Karpas-422 (cell line): ENCODE measurements around the gene GABRA5. TPM values are rescaled to one million over a fixed set of nuclear protein-coding genes. Genes with fewer than 3 reads are reported as not detected.
"Not testable (repeated sequence)": the region's sequence is repeated elsewhere in the genome, so short reads cannot be mapped to it uniquely, and the experiment has no call there.

ENCODE experiments used
- DNase-seq: peaks from one replicate; pipeline ENCODE4 v3.0.0-alpha.2; 2015
- H2AFZ ChIP-seq: fragments of 200-600 bp; sonication (generic); 2 replicates; pipeline ENCODE4 v1.6.1; 2014; ENCODE audit warnings: antibody characterized with exemption, low read length, mixed read lengths
- H3K27ac ChIP-seq: fragments of 200-600 bp; sonication (generic); 2 replicates; pipeline ENCODE4 v1.5.1; 2014; ENCODE audit warnings: mild to moderate bottlenecking, low read length, moderate library complexity
- H3K27me3 ChIP-seq: fragments of 200-600 bp; sonication (generic); 2 replicates; pipeline ENCODE4 v1.6.1; 2014; ENCODE audit warnings: low read length, mixed read lengths
- H3K36me3 ChIP-seq: fragments of 200-600 bp; sonication (generic); 2 replicates; pipeline ENCODE4 v1.6.1; 2014; ENCODE audit warnings: low read length, mixed read lengths; ENCODE audit not compliant: insufficient read depth
- H3K4me1 ChIP-seq: fragments of 200-600 bp; sonication (generic); 2 replicates; pipeline ENCODE4 v1.6.1; 2014; ENCODE audit warnings: mild to moderate bottlenecking, low read length, mixed read lengths
- H3K4me2 ChIP-seq: fragments of 200-600 bp; sonication (generic); 2 replicates; pipeline ENCODE4 v1.6.1; 2014; ENCODE audit warnings: low read length, low read depth, mild to moderate bottlenecking; ENCODE audit not compliant: poor library complexity, severe bottlenecking
- H3K4me3 ChIP-seq: fragments of 200-600 bp; sonication (generic); 2 replicates; pipeline ENCODE4 v1.5.1; 2014; ENCODE audit warnings: mild to moderate bottlenecking, antibody characterized with exemption, low read length, mixed read lengths
- H3K79me2 ChIP-seq: fragments of 200-600 bp; sonication (generic); 2 replicates; pipeline ENCODE4 v1.6.1; 2014; ENCODE audit warnings: mild to moderate bottlenecking, low read length, mixed read lengths
- H3K9ac ChIP-seq: fragments of 200-600 bp; sonication (generic); 2 replicates; pipeline ENCODE4 v1.6.0; 2014; ENCODE audit warnings: low read length
- H3K9me2 ChIP-seq: fragments of 200-600 bp; sonication (generic), shearing (Covaris generic); replicated peaks from 2 replicates; pipeline ENCODE4 v1.6.0; 2014; ENCODE audit warnings: mild to moderate bottlenecking, low read length, moderate library complexity; ENCODE audit not compliant: insufficient read depth
- H3K9me3 ChIP-seq: fragments of 300-700, 200-600 bp; sonication (generic); 2 replicates; pipeline ENCODE4 v1.6.1; 2014; ENCODE audit warnings: low read length, mixed read lengths
- H4K20me1 ChIP-seq: fragments of 200-600 bp; sonication (generic); 2 replicates; pipeline ENCODE4 v1.6.1; 2014; ENCODE audit warnings: mild to moderate bottlenecking, antibody characterized with exemption, low read length, low read depth; ENCODE audit not compliant: insufficient read depth
- total RNA-seq: library from RNA; depleted of rRNA; stranded (reverse); fragments of >200 nt; shearing (Covaris generic); gene quantifications from 2 replicates; pipeline ENCODE4 v1.2.3, GENCODE V29; 2014; ENCODE audit warnings: low replicate concordance

The GABRA5 gene
- total RNA-seq, 1 experiment from 2014 or later = not detected

- H4K20me1 ChIP-seq = no peaks in the 10 kb centered on the region
- peaks cover 13% of the 10 kb centered on the region; the same call in 1 of the 2 replicates for H3K9me3 ChIP-seq
- no peaks in the 10 kb centered on the region for H3K79me2 ChIP-seq
- H3K4me1 ChIP-seq = no peaks in the 10 kb centered on the region
- H3K27me3 ChIP-seq = no peaks in the 10 kb centered on the region
- H3K4me2 ChIP-seq = no peak overlapping the region
- H3K9ac ChIP-seq = no peak overlapping the region
- no peaks in the 10 kb centered on the region for H3K9me2 ChIP-seq
- H3K27ac ChIP-seq = no peak overlapping the region
- H2AFZ ChIP-seq = no peak overlapping the region
- no peaks in the 10 kb centered on the region for H3K36me3 ChIP-seq
- DNase-seq = peak; percentile 80
- no peak overlapping the region for H3K4me3 ChIP-seq
These were observed 24.8 kb downstream of the GABRA5 start for GRCh38 chr15:26891448-26892181.

DNA sequence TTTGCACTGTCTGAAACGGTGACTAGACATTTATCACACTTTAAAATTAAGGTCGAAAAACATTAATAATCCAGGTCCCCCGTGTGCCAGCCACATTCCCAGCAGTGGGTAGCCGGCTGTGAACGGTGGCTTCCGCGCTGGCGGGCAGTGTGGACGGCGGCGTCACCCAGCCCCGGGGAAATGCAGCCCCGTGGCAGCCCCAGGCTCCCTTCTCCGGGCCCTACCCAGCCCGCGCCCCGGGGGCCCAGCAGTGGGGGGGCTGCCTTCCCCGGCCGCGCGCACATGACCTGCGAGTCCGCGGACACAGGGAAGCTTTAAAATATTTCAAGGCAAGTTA is 25.3 kb downstream of the GABRA5 start:
- H3K27ac ChIP-seq = no peak overlapping the region
- no peaks in the 10 kb centered on the region for H3K79me2 ChIP-seq
- H3K9me3 ChIP-seq = peaks cover 14% of the 10 kb centered on the region; the same call in 1 of the 2 replicates
- no peak overlapping the region for H3K4me2 ChIP-seq
- H3K4me1 ChIP-seq = no peaks in the 10 kb centered on the region
- H2AFZ ChIP-seq = no peak overlapping the region
- no peaks in the 10 kb centered on the region for H3K27me3 ChIP-seq
- no peaks in the 10 kb centered on the region for H4K20me1 ChIP-seq
- no peaks in the 10 kb centered on the region for H3K9me2 ChIP-seq
- H3K36me3 ChIP-seq = no peaks in the 10 kb centered on the region
- H3K4me3 ChIP-seq = no peak overlapping the region
- H3K9ac ChIP-seq = no peak overlapping the region
- no peak for DNase-seq

DNA sequence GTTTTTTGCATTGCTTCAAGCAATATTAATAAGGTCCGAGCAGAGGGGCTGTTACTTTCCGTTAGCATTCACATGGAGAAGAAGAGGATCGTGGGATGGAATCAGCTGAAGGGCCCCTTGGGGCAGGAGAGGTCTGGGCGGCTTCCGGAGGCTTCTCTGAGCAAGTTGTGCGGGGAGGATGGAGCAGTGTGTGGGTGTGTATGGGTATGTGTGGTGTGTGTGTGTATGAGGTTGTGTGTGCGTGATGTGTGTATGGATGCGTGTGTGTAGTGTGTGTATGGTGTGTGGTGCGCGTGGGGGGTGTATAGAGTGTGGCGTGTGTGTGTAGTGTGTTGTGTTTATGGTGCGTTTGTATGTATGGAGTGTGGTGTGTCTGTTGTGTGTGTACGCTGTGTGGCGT is 25.8 kb downstream of the GABRA5 start:
- no peaks in the 10 kb centered on the region for H3K36me3 ChIP-seq
- no peak overlapping the region for H3K4me3 ChIP-seq
- H3K27me3 ChIP-seq = no peaks in the 10 kb centered on the region
- no peak for DNase-seq
- no peaks in the 10 kb centered on the region for H4K20me1 ChIP-seq
- H3K4me2 ChIP-seq = no peak overlapping the region
- no peak overlapping the region for H3K9ac ChIP-seq
- H3K9me2 ChIP-seq = no peaks in the 10 kb centered on the region
- no peak overlapping the region for H3K27ac ChIP-seq
- no peak overlapping the region for H2AFZ ChIP-seq
- H3K9me3 ChIP-seq = peaks cover 18% of the 10 kb centered on the region; the same call in 1 of the 2 replicates
- no peaks in the 10 kb centered on the region for H3K4me1 ChIP-seq
- no peaks in the 10 kb centered on the region for H3K79me2 ChIP-seq

DNA sequence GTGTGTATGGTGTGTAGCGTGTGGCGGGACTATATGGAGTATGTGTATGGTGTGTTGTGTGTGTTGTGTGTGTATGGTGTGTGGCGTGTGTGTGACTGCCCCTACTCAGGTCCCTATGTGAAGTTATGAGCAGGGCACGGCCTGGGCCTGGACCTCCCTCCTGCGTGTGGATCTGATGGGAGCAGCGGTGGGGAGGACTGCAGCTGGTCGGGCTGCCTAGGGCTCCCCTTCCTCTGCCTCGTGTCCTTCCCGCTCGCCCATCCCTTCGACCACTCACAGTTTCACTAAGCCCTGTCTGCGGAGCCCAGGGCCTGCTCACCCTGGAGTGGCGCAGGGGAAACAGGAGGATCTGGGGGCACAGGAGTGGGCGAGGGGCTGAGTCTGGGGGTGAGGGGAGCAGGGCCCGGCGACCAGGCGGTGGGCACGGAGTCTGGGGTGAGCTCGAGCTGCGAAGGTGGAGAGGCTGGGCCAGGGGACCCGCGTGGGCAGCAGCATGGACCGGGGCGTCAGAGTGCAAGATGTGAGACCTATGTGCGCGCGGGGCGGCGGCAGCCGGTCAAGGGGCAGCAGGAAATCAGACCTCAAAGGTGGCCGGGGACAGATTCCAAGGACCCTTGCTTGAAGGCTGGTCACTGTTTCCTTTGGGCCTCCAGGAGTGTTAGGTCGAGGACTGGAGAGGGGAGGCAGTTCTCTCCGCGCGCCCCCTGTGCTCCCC is 26.6 kb downstream of the GABRA5 start:
- no peaks in the 10 kb centered on the region for H3K4me1 ChIP-seq
- no peak overlapping the region for H3K4me3 ChIP-seq
- H3K79me2 ChIP-seq = no peaks in the 10 kb centered on the region
- no peak overlapping the region for H2AFZ ChIP-seq
- no peak for DNase-seq
- no peaks in the 10 kb centered on the region for H3K9me2 ChIP-seq
- H3K36me3 ChIP-seq = no peaks in the 10 kb centered on the region
- no peaks in the 10 kb centered on the region for H3K27me3 ChIP-seq
- no peak overlapping the region for H3K9ac ChIP-seq
- H4K20me1 ChIP-seq = no peaks in the 10 kb centered on the region
- H3K27ac ChIP-seq = no peak overlapping the region
- H3K4me2 ChIP-seq = no peak overlapping the region
- peaks cover 27% of the 10 kb centered on the region for H3K9me3 ChIP-seq

DNA sequence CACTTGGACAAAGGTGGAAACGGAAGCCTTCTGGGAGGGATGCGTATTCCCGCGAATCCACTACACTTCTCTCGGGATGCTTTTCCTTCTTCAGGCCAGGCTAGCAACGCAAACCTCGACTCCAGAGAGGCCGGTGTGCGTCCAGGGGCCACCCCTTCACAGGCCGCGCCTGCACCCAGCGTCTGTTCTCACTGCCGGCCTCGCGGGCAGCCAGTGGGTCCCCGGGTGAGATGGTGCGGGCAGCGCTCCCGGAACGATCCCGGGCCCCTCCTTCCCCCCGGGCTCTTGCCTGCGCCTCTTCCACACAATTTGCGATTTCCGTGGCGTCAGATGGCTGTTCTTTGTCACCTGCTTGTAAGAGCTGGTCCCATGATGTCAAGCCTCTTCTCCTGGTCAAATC is 27.3 kb downstream of the GABRA5 start:
- Histone ChIP-seq H3K9me2 (no peaks in the 10 kb centered on the region), H3K27me3 (no peaks in the 10 kb centered on the region), H3K4me1 (no peaks in the 10 kb centered on the region), H3K36me3 (no peaks in the 10 kb centered on the region), H3K79me2 (no peaks in the 10 kb centered on the region), H2AFZ (no peak overlapping the region), H4K20me1 (no peaks in the 10 kb centered on the region), H3K4me3 (no peak overlapping the region), H3K27ac (no peak overlapping the region), H3K9me3 (peaks cover 32% of the 10 kb centered on the region), H3K9ac (no peak overlapping the region), H3K4me2 (no peak overlapping the region)
- DNase-seq = no peak

DNA sequence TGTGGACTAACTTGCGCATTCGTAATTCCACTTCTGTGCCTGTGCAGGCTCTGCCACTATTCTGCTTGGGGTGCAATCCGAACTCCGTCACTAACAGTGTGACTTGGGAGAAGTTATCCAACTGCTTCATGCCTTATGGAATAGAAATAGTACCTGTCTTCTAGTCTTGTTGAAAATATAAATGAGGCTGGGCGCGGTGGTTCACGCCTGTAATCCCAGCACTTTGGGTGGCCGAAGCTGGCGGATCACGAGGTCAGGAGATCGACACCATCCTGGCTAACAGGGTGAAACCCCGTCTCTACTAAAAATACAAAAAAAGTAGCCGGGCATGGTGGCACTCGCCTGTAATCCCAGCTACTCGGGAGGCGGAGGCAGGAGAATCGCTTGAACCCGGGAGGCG is 28.5 kb downstream of the GABRA5 start:
- DNase-seq, H3K36me3 ChIP-seq, H3K4me3 ChIP-seq, H3K79me2 ChIP-seq, H3K9ac ChIP-seq, H2AFZ ChIP-seq, H3K27ac ChIP-seq, H3K4me1 ChIP-seq, H3K9me2 ChIP-seq, H3K4me2 ChIP-seq, H4K20me1 ChIP-seq, H3K27me3 ChIP-seq: not testable (repeated sequence)
- peaks cover 35% of the 10 kb centered on the region for H3K9me3 ChIP-seq

GRCh38 chr15:26899658-26900057 is 32.8 kb downstream of the GABRA5 start:
- no peaks in the 10 kb centered on the region for H3K27me3 ChIP-seq
- H3K27ac ChIP-seq = no peak overlapping the region
- H3K79me2 ChIP-seq = no peaks in the 10 kb centered on the region
- no peaks in the 10 kb centered on the region for H3K4me1 ChIP-seq
- H2AFZ ChIP-seq = no peak overlapping the region
- peaks cover 59% of the 10 kb centered on the region for H3K9me3 ChIP-seq
- DNase-seq = no peak
- H3K9me2 ChIP-seq = no peaks in the 10 kb centered on the region
- no peaks in the 10 kb centered on the region for H4K20me1 ChIP-seq
- H3K4me3 ChIP-seq = no peak overlapping the region
- no peaks in the 10 kb centered on the region for H3K36me3 ChIP-seq
- H3K9ac ChIP-seq = no peak overlapping the region
- H3K4me2 ChIP-seq = no peak overlapping the region

- Histone ChIP-seq H3K9me2 (no peaks in the 10 kb centered on the region), H3K27ac (no peak overlapping the region), H2AFZ (no peak overlapping the region), H3K9me3 (peaks cover 57% of the 10 kb centered on the region), H3K27me3 (no peaks in the 10 kb centered on the region), H3K79me2 (no peaks in the 10 kb centered on the region), H3K4me3 (no peak overlapping the region), H3K36me3 (no peaks in the 10 kb centered on the region), H3K4me1 (no peaks in the 10 kb centered on the region), H4K20me1 (no peaks in the 10 kb centered on the region), H3K4me2 (no peak overlapping the region), H3K9ac (no peak overlapping the region)
- no peak for DNase-seq
These were observed 34.2 kb downstream of the GABRA5 start for GRCh38 chr15:26901041-26901440.
